Measurements from ENCODE around the gene GPR153.
A peak's percentile ranks its signal among the peaks of the same experiment; 100 is the strongest.

GPR153 gene

DNA sequence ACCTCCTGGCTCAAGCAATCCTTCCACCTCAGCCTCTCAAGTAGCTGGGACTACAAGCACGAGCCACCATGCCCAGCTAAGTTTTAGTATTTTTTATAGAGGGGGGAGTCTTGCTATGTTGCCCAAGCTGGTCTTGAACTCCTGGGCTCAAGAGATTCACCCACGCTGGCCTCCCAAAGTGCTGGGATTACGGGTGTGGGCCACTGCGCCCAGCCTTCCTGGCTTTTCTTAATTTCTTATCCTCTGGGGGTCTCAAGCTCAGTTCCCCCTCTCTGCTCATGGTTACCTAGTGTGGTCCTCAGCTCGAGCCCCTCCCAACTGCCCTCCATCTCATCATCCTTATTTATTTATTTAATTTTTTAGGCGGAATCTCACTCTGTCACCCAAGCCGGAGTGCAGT, 58.6 kb downstream of the GPR153 start:
- no peak for DNase-seq (ENCODE audit: low read depth in 2 of 2)

DNA sequence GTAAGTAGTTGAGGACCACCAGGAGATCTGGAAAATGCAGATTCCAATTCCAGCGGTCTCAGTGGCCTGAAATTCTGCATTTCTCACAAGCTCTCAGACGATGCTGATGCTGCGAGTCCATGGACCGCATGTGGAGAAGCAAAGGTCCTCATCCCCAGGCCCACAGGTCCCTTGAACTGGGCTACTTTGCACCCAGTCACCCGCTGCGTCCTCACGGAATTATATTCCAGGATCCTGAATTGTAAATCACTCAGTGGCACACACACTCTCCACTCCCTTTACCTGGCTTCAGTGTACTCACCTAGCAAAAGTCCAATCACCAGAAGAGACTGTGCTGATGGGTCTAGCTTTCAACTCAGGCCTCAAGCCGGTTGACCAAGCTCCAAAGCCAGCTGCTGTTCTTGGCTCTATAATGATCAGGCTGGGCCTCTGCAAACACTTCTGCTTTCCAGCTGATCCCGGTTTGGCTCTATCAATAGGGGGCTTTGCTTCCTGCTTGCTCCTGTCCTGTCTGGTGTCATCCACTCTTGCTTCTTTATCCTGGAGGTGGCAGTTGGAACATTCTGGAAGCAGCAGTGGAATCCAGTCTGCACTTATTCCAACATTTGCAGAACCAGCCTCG, 60.6 kb downstream of the GPR153 start:
- DNase-seq (ENCODE audit: low read depth in 2 of 2) = no peak

DNA sequence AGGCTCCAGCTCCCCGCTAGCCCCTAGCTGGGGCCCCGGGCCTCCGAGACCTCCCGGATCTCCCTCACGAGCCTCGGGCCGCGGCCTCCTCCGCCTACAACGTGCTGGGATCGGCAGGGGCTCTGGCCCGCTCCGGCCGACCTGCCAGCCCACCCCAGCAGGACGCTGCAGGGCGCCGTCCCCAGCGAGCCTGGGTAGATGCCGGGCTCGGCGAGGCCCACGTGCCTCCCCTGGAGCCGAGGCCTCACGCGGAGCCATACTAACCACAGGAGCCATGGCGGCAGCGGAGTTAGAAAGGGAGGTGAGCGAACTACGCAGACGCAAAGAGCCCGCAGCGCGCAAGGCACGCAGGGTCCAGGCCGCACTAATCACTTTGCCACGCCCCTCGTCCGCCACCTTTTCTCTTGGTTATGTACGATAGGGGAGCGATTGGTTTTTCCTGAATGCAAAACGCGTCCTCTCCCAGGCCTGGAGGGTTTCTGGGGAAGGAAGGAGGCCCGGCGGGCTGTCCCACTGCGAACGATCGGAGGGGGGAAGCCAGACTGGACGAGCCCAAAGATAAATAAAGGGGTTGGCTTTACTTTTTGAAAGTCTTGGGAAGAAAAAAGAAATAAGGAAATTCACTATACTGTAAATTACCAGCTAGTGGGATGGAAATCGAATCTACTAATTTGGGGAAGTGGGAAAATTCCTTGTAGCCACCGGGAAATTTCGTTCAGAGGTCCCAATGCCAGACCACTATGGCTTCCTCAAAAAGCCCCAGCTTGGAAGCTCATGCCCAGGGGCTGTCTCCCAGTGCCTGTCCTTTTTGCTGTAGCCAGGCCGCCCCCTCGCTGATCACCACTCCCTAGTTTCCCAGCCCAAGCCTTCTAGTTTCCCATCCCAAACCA, 61.4 kb downstream of the GPR153 start, which contains the start of gene RPL22:
RPL22 (minus strand) TSS at position 298 of the 890 bp plus-strand sequence; CDS start at position 276, 22 bp downstream.
- peak; percentile 90 to 95 for DNase-seq (ENCODE audit: low read depth in 2 of 2)

DNA sequence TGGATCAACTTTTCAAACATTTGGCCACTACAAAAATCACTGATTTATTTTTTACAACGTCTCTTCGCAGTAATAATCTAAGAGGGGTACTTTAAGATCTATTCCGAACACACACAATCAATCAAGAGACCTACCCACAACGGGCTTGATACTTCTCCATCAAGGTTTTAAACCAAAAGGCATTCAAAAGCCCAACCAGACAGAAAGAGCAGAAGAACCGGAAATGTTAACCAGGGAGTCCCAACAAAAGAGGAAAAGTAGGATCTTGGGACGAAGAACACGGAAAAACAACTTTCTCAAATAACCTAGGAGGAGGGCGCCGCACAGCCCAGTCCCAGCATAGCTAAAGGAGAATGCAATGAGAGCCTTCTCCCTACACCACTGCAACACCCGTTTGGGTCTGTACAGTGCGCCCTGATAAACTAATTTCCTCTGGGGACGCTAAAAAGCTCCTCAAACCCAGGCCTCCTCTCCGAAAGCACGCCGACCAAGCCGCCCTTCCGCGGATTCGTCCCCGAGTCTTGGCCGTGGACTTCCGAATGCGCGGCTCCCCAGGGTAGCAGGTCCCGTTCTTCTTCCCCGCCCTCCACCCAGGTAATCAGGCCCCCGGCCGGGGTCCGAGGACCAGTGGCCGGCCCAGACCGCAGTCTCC, 62.1 kb downstream of the GPR153 start:
- no peak for DNase-seq (ENCODE audit: low read depth in 2 of 2)

DNA sequence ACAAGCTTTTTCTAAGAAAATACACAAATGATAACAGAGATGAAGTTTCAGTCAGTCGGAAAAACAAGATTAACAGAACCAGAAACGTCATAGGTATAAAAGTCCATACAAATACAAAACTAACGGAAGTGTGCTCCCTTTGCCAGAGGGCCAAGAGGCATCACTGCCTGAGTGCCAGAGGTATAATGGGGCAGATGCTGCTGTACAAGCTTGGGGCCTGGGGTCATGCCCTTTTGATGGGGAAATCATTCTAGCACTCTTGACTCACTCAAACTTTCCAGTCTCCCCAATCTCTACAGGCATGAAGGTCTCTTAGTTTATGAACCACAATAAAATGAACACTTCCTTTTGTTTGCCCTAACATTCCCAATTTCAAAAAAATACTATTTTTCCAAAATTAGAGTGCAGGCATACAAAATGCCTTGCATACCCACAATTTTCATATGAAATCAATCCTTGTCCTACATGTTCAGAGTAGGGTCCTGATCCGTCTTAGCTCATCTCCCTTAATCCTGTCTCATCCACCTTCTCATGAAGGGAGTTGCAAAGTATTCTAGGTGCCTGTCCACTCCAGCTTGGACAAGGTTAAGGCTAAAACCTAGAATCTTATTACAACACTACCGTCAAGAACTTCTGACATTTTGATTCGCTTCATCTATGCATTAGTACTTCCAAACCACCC, 63.0 kb downstream of the GPR153 start:
- no peak for DNase-seq (ENCODE audit: low read depth in 2 of 2)
